ENCODE results near the gene KRT72.
"Not testable (repeated sequence)": the region's sequence is repeated elsewhere in the genome, so short reads cannot be mapped to it uniquely, and the experiment has no call there.

KRT72 gene

DNA sequence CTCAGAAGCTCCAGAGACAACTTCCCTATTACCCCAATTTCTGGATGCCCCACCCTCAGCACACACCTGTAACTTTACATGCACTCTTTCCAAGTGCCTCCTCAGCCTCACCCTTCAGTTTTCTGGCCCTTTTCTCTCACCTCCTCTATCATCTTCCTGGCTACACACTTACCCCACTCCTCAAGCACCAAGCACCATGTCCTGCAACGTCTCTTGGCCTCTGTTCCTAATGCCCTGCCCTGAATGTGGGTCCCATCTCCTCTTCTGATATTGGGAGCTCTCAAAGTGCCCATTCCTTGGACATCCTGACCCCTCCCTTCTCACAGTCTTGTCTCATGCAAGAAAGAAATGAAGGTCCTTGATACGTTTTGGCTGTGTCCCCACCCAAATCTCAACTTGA, 1.2 kb downstream of the KRT72 start:
- H3K79me2 ChIP-seq (ENCODE audit: insufficient read depth, low read length) = no peaks in the 10 kb centered on the region
- no peaks in the 10 kb centered on the region for H3K27me3 ChIP-seq (ENCODE audit: insufficient read depth, low read length, poor library complexity, severe bottlenecking)
- H3K9me2 ChIP-seq (replicated peaks; ENCODE audit: low read depth, low read length) = no peaks in the 10 kb centered on the region
- H3K36me3 ChIP-seq (ENCODE audit: insufficient read depth, low read length) = no peaks in the 10 kb centered on the region
- H3K9ac ChIP-seq (ENCODE audit: low read depth, low read length, poor library complexity, severe bottlenecking) = no peak overlapping the region
- peaks cover 5% of the 10 kb centered on the region for H3K4me1 ChIP-seq (ENCODE audit: insufficient read depth, low read length, poor library complexity, severe bottlenecking)
- H3K9me3 ChIP-seq (ENCODE audit: insufficient read depth, low read depth, low read length) = no peaks in the 10 kb centered on the region
- TF ChIP-seq EZH2phosphoT487 (IDR thresholded peaks at IDR 0.05; ENCODE audit: borderline replicate concordance) = no peak
- TF ChIP-seq, protein P1, sequence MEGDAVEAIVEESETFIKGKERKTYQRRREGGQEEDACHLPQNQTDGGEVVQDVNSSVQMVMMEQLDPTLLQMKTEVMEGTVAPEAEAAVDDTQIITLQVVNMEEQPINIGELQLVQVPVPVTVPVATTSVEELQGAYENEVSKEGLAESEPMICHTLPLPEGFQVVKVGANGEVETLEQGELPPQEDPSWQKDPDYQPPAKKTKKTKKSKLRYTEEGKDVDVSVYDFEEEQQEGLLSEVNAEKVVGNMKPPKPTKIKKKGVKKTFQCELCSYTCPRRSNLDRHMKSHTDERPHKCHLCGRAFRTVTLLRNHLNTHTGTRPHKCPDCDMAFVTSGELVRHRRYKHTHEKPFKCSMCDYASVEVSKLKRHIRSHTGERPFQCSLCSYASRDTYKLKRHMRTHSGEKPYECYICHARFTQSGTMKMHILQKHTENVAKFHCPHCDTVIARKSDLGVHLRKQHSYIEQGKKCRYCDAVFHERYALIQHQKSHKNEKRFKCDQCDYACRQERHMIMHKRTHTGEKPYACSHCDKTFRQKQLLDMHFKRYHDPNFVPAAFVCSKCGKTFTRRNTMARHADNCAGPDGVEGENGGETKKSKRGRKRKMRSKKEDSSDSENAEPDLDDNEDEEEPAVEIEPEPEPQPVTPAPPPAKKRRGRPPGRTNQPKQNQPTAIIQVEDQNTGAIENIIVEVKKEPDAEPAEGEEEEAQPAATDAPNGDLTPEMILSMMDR (conservative IDR thresholded peaks at IDR 0.05; ENCODE audit: low read length) = no peak
- no peak overlapping the region for H2AFZ ChIP-seq (ENCODE audit: low read length)
- no peak overlapping the region for H3K4me3 ChIP-seq (ENCODE audit: low read length, poor library complexity, severe bottlenecking)
- H4K20me1 ChIP-seq (ENCODE audit: insufficient read depth, low read length, poor library complexity, severe bottlenecking) = no peaks in the 10 kb centered on the region
- no peak overlapping the region for H3K4me2 ChIP-seq (ENCODE audit: low read depth, low read length, poor library complexity, severe bottlenecking)
- no peaks in the 10 kb centered on the region for H3F3A ChIP-seq (ENCODE audit: low read depth)

DNA sequence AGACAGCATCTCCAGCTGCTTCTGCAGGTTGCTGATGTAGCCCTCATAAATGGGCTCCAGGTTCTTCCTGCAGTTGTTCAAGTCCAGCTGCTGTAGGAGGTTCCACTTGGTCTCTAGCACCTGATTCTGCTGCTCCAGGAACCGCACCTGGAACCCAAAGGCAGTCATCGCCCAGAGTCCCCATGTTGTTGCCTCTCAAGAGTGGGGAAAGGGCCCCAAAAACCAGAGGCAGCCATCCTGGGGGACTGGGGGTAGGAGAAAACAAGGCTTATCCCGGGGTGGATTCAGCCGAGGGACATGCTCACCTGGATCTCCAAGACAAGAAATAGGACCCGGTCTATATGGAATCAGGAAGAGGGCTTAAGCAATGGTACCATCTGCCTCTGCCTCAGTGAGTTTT, 2.3 kb downstream of the KRT72 start:
- Histone ChIP-seq H3K4me2 (ENCODE audit: low read depth, low read length, poor library complexity, severe bottlenecking) (no peak overlapping the region), H3K9me2 (replicated peaks; ENCODE audit: low read depth, low read length) (no peaks in the 10 kb centered on the region), H3K79me2 (ENCODE audit: insufficient read depth, low read length) (no peaks in the 10 kb centered on the region), H3K36me3 (ENCODE audit: insufficient read depth, low read length) (no peaks in the 10 kb centered on the region), H3K4me3 (ENCODE audit: low read length, poor library complexity, severe bottlenecking) (no peak overlapping the region), H3K9ac (ENCODE audit: low read depth, low read length, poor library complexity, severe bottlenecking) (no peak overlapping the region), H3K9me3 (ENCODE audit: insufficient read depth, low read depth, low read length) (no peaks in the 10 kb centered on the region), H3F3A (ENCODE audit: low read depth) (no peaks in the 10 kb centered on the region), H2AFZ (ENCODE audit: low read length) (no peak overlapping the region), H3K4me1 (ENCODE audit: insufficient read depth, low read length, poor library complexity, severe bottlenecking) (no peaks in the 10 kb centered on the region), H3K27me3 (ENCODE audit: insufficient read depth, low read length, poor library complexity, severe bottlenecking) (no peaks in the 10 kb centered on the region), H4K20me1 (ENCODE audit: insufficient read depth, low read length, poor library complexity, severe bottlenecking) (no peaks in the 10 kb centered on the region)
- TF ChIP-seq, protein P1 (conservative IDR thresholded peaks at IDR 0.05; ENCODE audit: low read length) = no peak
- TF ChIP-seq EZH2phosphoT487 (IDR thresholded peaks at IDR 0.05; ENCODE audit: borderline replicate concordance) = no peak

DNA sequence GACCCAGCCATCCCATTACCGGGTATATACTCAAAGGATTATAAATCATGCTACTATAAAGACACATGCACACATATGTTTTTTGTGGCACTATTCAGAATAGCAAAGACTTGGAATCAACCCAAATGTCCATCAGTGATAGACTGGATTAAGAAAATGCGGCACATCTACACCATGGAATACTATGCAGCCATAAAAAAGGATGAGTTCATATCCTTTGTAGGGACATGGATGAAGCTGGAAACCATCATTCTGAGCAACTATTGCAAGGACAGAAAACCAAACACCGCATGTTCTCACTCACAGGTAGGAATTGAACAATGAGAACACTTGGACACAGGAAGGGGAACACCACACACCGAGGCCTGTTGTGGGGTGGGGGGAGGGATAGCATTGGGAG, 7.0 kb downstream of the KRT72 start:
- H3K4me2 ChIP-seq (ENCODE audit: low read depth, low read length, poor library complexity, severe bottlenecking); H3K9ac ChIP-seq (ENCODE audit: low read depth, low read length, poor library complexity, severe bottlenecking); H3K79me2 ChIP-seq (ENCODE audit: insufficient read depth, low read length); H3K36me3 ChIP-seq (ENCODE audit: insufficient read depth, low read length); H3K4me3 ChIP-seq (ENCODE audit: low read length, poor library complexity, severe bottlenecking); H3F3A ChIP-seq (ENCODE audit: low read depth); H2AFZ ChIP-seq (ENCODE audit: low read length); H3K9me3 ChIP-seq (ENCODE audit: insufficient read depth, low read depth, low read length); H3K4me1 ChIP-seq (ENCODE audit: insufficient read depth, low read length, poor library complexity, severe bottlenecking); H3K9me2 ChIP-seq (replicated peaks; ENCODE audit: low read depth, low read length); H4K20me1 ChIP-seq (ENCODE audit: insufficient read depth, low read length, poor library complexity, severe bottlenecking); H3K27me3 ChIP-seq (ENCODE audit: insufficient read depth, low read length, poor library complexity, severe bottlenecking): not testable (repeated sequence)

DNA sequence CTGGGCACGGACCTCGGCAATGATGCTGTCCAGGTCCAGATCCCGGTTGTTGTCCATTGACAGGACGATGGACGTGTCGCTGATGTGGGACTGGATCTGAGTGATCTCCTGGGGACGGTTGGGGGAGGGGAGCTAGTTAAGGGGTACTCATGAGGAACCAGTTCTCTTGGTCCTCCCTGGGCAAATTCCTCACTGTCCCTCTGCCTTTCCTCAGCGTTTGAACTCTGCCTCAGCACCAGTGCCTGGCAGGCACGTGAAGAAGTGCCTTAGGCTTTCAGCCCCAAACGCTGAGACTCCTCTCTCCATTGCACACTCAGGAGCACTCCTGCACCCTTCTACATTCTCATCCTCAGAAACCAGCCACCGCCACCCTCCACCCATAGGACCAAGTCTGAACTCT, 9.7 kb downstream of the KRT72 start:
- Histone ChIP-seq H3K27me3 (ENCODE audit: insufficient read depth, low read length, poor library complexity, severe bottlenecking) (no peaks in the 10 kb centered on the region), H3K79me2 (ENCODE audit: insufficient read depth, low read length) (no peaks in the 10 kb centered on the region), H3K9me3 (ENCODE audit: insufficient read depth, low read depth, low read length) (no peaks in the 10 kb centered on the region), H4K20me1 (ENCODE audit: insufficient read depth, low read length, poor library complexity, severe bottlenecking) (no peaks in the 10 kb centered on the region), H3K4me1 (ENCODE audit: insufficient read depth, low read length, poor library complexity, severe bottlenecking) (peaks cover 15% of the 10 kb centered on the region), H3K4me3 (ENCODE audit: low read length, poor library complexity, severe bottlenecking) (no peak overlapping the region), H2AFZ (ENCODE audit: low read length) (no peak overlapping the region), H3K9me2 (replicated peaks; ENCODE audit: low read depth, low read length) (no peaks in the 10 kb centered on the region), H3F3A (ENCODE audit: low read depth) (no peaks in the 10 kb centered on the region), H3K36me3 (ENCODE audit: insufficient read depth, low read length) (no peaks in the 10 kb centered on the region), H3K4me2 (ENCODE audit: low read depth, low read length, poor library complexity, severe bottlenecking) (no peak overlapping the region), H3K9ac (ENCODE audit: low read depth, low read length, poor library complexity, severe bottlenecking) (peak overlapping the region; percentile 10)
- TF ChIP-seq EZH2phosphoT487 (IDR thresholded peaks at IDR 0.05; ENCODE audit: borderline replicate concordance) = no peak

Data from Loucy (cell line).